NB4 (cell line): ENCODE results near the gene ARHGAP18.

Experiments used
- CTCF ChIP-seq: IDR thresholded peaks from one replicate; pipeline ENCODE4 v1.5.1; 2012; ENCODE audit warnings: low read depth, low read length
- MYC ChIP-seq: IDR thresholded peaks from 2 replicates; pipeline ENCODE4 v1.6.1; 2011; ENCODE audit warnings: low read depth, low read length
- POLR2A ChIP-seq: IDR thresholded peaks from 2 replicates; pipeline ENCODE4 v1.6.1; 2011; ENCODE audit warnings: mild to moderate bottlenecking; ENCODE audit not compliant: insufficient read length; ENCODE audit errors: extremely low read depth

- TF ChIP-seq POLR2A (no peak), CTCF (no peak), MYC (no peak)
Observed at GRCh38 chr6:129704708-129705107, 5.3 kb downstream of the ARHGAP18 start.
